GM19452 (cell line): ENCODE measurements around the gene AKR1A1.
"Not testable (repeated sequence)": the region's sequence is repeated elsewhere in the genome, so short reads cannot be mapped to it uniquely, and the experiment has no call there.

Experiments used
- ATAC-seq: cut with Tn5 transposase; IDR thresholded peaks from one replicate; pipeline ENCODE4 v1.9.1; 2021; ENCODE audit not compliant: unreplicated experiment

AKR1A1 gene

GRCh38 chr1:45523516-45523915 lies 27.1 kb upstream of the AKR1A1 start:
- ATAC-seq = not testable (repeated sequence)

DNA sequence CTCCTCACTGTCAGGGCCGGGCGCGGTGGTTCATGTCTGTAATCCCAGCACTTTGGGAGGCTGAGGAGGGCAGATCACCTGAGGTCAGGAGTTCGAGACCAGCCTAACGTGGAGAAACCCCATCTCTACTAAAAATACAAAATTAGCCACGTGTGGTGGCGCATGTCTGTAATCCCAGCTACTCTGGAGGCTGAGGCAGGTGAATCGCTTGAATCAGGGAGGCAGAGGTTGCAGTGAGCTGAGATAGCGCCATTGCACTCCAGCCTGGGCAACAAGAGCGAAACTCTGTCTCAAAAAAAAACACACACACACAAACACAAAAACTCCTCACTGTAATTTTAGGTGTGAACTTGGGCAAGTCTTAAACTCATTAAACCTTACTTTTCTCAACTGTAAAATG lies 26.7 kb upstream of the AKR1A1 start:
- ATAC-seq = not testable (repeated sequence)

DNA sequence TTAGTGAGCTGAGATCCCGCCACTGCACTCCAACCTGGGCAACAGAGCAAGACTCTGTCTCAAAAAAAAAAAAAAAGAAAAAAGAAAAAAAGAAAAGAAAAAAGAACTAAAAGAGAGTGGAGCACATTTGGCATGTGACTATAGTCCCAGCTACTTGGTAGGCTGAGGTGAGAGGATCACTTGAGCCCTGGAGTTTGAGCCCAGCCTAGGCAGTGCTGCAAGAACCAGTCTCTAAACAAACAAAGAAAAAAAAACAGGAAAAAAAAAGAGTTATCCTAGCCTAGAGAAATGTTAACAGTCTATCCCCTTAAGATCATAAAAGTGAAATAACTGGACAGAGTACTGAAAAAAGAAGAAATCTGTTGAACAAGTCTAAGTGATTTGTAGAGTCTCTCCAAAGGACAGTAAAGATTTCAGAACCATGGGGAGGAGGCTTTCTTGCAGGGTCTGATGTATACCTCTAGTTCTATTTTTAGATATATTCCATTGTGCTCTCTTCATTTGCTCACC lies 24.4 kb upstream of the AKR1A1 start:
- no peak for ATAC-seq

GRCh38 chr1:45530632-45531135 lies 19.9 kb upstream of the AKR1A1 start:
- ATAC-seq = no peak

DNA sequence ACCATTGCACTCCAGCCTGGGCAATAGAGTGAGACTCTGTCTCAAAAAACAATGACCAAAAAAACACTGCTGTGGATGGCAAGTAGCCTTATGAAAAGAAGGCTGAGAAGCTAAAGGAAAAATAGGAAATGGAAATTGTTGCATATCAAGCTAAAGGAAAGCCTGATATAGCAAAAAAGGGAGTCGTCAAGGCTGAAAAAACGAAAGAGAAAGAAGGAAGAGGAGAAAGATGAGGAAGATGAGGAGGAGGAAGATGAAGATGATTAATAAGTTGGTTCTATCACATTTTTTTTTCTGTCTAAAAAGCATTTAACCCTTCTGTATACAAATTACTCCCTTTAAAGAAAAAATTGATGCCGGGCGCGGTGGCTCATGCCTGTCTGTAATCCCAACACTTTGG lies 18.8 kb upstream of the AKR1A1 start:
- ATAC-seq = no peak

GRCh38 chr1:45535988-45536766 lies 14.4 kb upstream of the AKR1A1 start:
- no peak for ATAC-seq

GRCh38 chr1:45536886-45537285 lies 13.7 kb upstream of the AKR1A1 start:
- ATAC-seq = no peak

GRCh38 chr1:45541193-45541592 lies 9.4 kb upstream of the AKR1A1 start:
- ATAC-seq = no peak

- ATAC-seq = no peak
These were observed 8.0 kb upstream of the AKR1A1 start for GRCh38 chr1:45542591-45542990.

DNA sequence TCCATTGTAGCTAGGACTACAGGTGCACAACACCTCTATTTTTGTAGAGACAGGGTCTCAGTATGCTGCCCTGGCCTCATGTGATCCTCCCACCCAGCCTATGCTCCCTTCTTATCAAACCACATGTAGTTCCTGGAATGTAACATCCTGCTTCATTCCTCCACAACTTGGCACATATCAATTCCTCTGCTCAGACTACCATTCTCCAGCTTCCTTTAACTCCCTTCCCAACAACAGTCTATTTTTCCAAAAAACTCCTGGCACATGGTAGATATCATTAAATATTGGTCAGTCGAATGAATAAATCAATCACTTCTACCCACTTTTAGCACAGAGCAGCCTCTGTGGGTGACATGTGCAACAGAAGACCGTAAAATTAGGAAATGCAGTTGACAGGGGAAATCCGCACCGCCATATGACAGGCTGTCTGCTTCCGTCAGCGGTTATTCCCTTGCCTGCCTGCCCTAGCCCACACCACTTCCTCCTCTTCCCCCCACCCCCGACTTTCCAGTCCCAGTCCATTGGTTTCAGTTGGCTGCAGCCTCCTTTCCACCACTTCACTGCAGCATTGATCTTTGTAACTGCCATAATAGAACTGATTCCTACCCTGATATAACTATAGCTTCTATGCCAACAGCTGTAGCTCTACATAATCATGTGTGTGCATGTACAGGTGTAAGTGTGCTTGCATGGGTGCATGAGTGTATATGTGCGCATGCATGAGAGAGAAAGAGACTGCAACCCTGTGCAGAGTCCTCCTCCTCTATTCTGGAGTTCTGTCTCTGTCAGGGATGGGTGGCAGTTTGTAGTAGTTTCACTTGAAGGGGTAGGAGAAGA lies 6.8 kb upstream of the AKR1A1 start:
- ATAC-seq = no peak

DNA sequence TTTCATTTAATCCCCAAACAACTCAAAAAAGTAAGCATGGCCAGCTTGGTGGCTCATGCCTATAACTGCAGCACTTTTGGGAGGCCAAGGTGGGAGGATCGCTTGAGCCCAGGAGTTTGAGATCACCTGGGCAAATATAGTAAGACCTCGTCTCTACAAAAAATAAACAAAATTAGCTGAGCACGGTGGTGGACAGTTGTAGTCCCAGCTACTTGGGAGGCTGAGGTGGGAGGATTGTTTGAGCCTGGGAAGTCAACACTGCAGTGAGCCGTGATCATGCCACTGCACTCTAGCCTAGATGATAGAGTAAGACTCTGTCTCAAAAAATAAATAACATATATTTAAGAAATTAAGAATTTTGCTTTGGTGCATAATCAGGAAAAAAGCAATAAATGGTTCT lies 6.1 kb upstream of the AKR1A1 start:
- ATAC-seq = no peak

DNA sequence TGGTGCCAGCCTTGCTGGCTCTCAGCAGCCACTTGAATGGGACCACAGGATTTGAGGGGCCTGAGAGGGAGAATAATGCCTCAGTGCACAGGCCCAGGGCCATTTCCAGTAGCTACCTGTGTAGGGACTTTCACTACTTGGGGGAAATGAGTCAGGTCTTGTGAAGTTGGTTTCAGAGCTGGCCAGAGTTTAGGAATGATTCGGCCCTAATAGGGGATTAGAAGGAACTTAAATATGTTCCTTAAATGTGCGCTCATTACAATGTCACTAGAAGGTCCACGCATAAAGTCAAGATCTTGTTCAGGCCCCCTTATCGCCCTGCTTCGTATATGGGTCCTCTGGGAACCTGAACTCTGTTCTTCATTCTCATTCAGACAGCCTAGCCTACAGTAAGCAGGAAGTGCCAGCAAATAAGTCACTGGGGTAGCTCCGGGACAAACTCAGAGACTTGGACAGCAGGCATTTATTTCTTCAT lies 5.6 kb upstream of the AKR1A1 start:
- no peak for ATAC-seq

- no peak for ATAC-seq
These were observed 4.9 kb upstream of the AKR1A1 start for GRCh38 chr1:45545553-45546310.

DNA sequence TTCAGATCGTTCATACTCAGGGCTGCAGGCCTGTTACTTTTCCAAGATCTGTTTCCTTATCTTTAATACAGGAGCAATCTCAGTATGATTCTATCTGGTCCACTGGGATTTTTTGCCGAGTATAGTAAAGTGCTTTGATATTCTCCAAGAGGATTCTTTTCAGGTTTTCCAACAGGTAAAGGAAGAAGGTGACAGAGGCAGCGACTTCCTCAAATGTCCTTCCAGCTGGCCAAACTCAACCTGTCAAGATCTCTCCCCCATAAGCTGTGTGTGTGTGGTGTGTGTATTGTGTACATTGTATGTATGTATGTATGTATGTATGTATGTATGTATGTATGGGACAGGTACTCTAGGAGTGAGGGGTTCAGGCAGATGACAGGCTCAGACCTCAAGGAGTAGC lies 1.1 kb downstream of the AKR1A1 start:
- ATAC-seq = no peak

DNA sequence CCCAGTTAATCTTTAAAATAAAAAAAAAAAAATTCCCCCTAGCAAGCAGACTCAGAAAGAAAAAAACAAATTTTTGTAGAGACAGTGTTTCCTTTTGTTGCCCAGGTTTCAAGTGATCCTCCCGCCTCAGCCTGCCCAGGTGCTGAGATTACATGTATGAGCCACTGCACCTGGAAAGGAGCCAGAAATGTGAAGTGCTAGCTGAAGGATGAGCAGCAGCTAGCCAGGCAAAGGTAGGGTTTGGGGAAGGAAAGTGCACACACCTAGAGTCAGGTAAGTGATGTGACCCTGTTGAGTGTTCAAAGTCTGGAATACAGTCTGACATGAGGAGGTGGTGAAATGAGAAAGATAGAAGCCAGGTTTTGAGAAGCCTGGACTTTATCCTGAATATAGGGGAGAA lies 1.7 kb downstream of the AKR1A1 start:
- no peak for ATAC-seq

- ATAC-seq = no peak
These were observed 3.6 kb downstream of the AKR1A1 start for GRCh38 chr1:45554198-45554597.

DNA sequence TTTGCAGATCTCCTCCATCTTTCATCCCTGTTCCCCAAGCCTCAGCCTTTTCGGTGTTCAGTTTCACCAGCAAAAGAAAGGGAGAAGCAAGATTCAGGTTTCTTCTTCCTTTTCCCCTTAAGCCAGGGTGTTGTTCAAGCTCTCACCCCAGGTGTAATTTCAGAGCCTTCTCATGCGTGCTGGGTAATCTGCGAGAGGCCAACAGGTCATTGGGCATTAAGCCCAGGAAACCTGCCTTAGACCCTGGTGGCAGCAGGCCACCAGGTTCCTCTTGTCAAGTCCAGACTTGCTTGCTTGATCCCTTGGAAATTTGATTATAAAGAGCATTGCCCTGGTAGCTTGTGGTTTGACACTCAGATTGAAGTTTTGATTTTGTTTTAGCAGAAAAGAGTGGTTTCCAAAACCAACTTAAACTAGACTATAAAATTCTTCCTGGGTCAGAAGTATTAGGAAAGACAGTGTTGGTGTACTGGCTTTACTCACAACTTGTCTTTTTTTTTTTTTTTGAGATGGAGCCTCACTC lies 6.9 kb downstream of the AKR1A1 start:
- ATAC-seq = no peak

GRCh38 chr1:45563843-45564242 lies 13.2 kb downstream of the AKR1A1 start:
- no peak for ATAC-seq

GRCh38 chr1:45566722-45567121 lies 16.1 kb downstream of the AKR1A1 start:
- no peak for ATAC-seq

GRCh38 chr1:45567911-45568310 lies 17.3 kb downstream of the AKR1A1 start:
- ATAC-seq = no peak

GRCh38 chr1:45568421-45568820 lies 17.8 kb downstream of the AKR1A1 start:
- ATAC-seq = no peak
